K562 (cell line): ENCODE data around the gene CPSF4. TPM values are rescaled to one million over a fixed set of nuclear protein-coding genes. Genes with fewer than 3 reads are reported as not detected.

Experiments
- CHD1 ChIP-seq: fragments of 200-600 bp; sonication (generic); IDR thresholded peaks from one replicate; pipeline ENCODE4 v1.6.1; 2012; ENCODE audit warnings: mild to moderate bottlenecking, moderate library complexity, low read length, inconsistent platforms
- CSDE1 ChIP-seq, 2 experiments: fragments of 450-650 bp; IDR thresholded peaks; 2 replicates each; pipeline ENCODE4 v1.6.1; 2016; ENCODE audit warnings: mild to moderate bottlenecking in 1 of 2
- NBN ChIP-seq: fragments of 450-650 bp; IDR thresholded peaks from 2 replicates; pipeline ENCODE4 v1.6.1; 2016; ENCODE audit warnings: low read depth, mild to moderate bottlenecking
- NRF1 ChIP-seq, 2 experiments: fragments of 450-650 bp; IDR thresholded peaks in 1 of 2; conservative IDR thresholded peaks in 1 of 2; 2 replicates each; pipeline ENCODE4 v1.6.1; 2014; ENCODE audit warnings: mild to moderate bottlenecking in 2 of 2
- POLR2G ChIP-seq: fragments of 200-400 bp; formaldehyde crosslinking; IDR thresholded peaks from 2 replicates; pipeline ENCODE4 v1.6.1; 2017; ENCODE audit warnings: low read depth, mild to moderate bottlenecking, antibody characterized with exemption, low read length, moderate library complexity
- RCOR1 ChIP-seq, 2 experiments: IDR thresholded peaks; 2 replicates each; pipeline ENCODE4 v1.6.1; 2012; ENCODE audit warnings: low read depth in 2 of 2, low read length in 2 of 2, borderline replicate concordance in 1 of 2, improper control_type of control experiment in 1 of 2
- SMAD1 ChIP-seq: fragments of 150-350 bp; IDR thresholded peaks from 2 replicates; pipeline ENCODE4 v1.6.1; 2014; ENCODE audit warnings: low read length, low read depth; ENCODE audit not compliant: partially characterized antibody
- polyA plus RNA-seq, 8 experiments: library from polyadenylated mRNA; depleted of rRNA in 4 of 8; stranded (reverse) in 5 of 8; unstranded in 3 of 8; fragments of >200 nt; fragmentation: Nextera tagmentation in 2 of 8; fragmentation: Illumina TruSeq in 1 of 8; extraction: Ambion mirVana in 2 of 8; extraction: Trizol in 1 of 8; gene quantifications; 2 replicates each; pipeline versions ENCODE4 v1.2.1 to v1.2.3, GENCODE V29; 2011 to 2014; ENCODE audit warnings: inconsistent platforms in 1 of 8, missing spikeins in 1 of 8
- total RNA-seq, 7 experiments: library from RNA; depleted of rRNA in 6 of 7; stranded (reverse); fragments of >200 nt in 6 of 7; fragmentation: Illumina TruSeq in 2 of 7; extraction: Trizol in 2 of 7; gene quantifications; 2 replicates each; pipeline versions ENCODE4 v1.2.1 to v1.2.3, GENCODE V29; 2011 to 2021; ENCODE audit warnings: low replicate concordance in 1 of 7
- TF ChIP-seq, protein P1 (sequence below): fragments of 250-450 bp; sonication (Bioruptor Pico); IDR thresholded peaks from 2 replicates; pipeline ENCODE4 v1.5.1; 2021; ENCODE audit warnings: mild to moderate bottlenecking
- TF ChIP-seq, protein P2 (sequence below): sonication (generic); formaldehyde crosslinking; IDR thresholded peaks from 2 replicates; pipeline ENCODE4 v1.4.0; 2020; ENCODE audit warnings: mild to moderate bottlenecking, missing genetic modification reagents
- TF ChIP-seq, protein P3 (sequence below): sonication (generic); formaldehyde crosslinking; IDR thresholded peaks from 2 replicates; pipeline ENCODE4 v1.8.0; 2022; ENCODE audit warnings: missing genetic modification reagents, mild to moderate bottlenecking, borderline replicate concordance
- TF ChIP-seq, protein P4 (sequence below): sonication (generic); formaldehyde crosslinking; IDR thresholded peaks from 2 replicates; pipeline ENCODE4 v1.8.1; 2023; ENCODE audit warnings: mild to moderate bottlenecking, missing genetic modification reagents, moderate library complexity

Gene CPSF4
- total and polyA plus RNA-seq, 9 of the 15 experiments (the other 6 are each of a cell fraction or from before 2014, with no cell fraction given) = 16.9 to 118 (median 71.7) TPM

DNA sequence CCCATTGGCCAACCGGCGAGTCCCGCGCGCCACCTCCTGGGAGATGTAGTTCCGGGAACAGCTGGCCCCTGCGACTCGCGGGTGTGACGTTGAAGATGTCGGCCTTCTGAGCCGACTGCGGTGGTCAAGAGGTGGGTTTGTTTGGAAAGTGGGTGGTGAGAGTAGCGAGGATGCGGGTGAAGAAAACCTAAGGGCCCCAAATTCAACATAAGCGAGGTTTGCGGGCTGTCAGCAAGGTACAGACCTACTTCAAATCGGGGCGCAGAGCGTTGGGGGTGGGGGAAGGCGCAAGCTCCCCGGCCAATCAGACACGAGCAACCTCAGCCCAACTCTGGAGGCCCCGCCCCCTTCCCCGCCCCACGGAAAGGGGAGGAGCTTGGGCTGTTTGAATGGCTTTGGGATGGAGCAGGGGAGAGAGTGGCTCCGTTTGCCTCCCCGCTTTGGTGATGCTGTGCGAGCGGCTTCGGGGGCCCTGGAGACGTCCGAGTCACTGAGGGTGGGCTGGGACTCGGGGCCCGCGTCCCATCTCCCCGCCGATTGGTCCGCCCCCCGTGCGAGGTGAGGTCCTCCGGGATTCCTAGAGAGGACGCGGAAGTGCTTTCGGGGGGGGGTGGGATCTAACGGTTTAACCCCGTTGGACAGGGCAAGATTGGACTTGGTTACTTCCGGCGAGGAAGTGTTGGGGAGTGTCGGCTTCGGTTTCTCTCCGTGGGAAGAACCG is 66.0 kb downstream of the CPSF4 start, which contains the start of gene ZKSCAN5 (continued):
- TF ChIP-seq, protein P1, sequence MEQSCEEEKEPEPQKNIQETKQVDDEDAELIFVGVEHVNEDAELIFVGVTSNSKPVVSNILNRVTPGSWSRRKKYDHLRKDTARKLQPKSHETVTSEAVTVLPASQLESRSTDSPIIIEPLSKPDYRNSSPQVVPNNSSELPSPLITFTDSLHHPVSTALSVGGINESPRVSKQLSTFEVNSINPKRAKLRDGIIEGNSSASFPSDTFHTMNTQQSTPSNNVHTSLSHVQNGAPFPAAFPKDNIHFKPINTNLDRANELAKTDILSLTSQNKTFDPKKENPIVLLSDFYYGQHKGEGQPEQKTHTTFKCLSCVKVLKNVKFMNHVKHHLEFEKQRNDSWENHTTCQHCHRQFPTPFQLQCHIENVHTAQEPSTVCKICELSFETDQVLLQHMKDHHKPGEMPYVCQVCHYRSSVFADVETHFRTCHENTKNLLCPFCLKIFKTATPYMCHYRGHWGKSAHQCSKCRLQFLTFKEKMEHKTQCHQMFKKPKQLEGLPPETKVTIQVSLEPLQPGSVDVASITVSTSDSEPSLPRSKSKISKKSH (CRISPR knock-in tag) = no peak
- peak; percentile 86 for TF ChIP-seq POLR2G
- TF ChIP-seq CHD1 = no peak
- TF ChIP-seq, protein P2, sequence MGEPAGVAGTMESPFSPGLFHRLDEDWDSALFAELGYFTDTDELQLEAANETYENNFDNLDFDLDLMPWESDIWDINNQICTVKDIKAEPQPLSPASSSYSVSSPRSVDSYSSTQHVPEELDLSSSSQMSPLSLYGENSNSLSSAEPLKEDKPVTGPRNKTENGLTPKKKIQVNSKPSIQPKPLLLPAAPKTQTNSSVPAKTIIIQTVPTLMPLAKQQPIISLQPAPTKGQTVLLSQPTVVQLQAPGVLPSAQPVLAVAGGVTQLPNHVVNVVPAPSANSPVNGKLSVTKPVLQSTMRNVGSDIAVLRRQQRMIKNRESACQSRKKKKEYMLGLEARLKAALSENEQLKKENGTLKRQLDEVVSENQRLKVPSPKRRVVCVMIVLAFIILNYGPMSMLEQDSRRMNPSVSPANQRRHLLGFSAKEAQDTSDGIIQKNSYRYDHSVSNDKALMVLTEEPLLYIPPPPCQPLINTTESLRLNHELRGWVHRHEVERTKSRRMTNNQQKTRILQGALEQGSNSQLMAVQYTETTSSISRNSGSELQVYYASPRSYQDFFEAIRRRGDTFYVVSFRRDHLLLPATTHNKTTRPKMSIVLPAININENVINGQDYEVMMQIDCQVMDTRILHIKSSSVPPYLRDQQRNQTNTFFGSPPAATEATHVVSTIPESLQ = peak; percentile 20; the same call in 1 of the 2 replicates
- peak in 1 of 2 experiments; percentile 41; a peak in 2 of 4 replicates for TF ChIP-seq RCOR1 (IDR thresholded peaks at IDR 0.05; ENCODE audit: borderline replicate concordance in 1 of 2, low read depth in 2 of 2, low read length in 2 of 2)
- TF ChIP-seq, protein P3, sequence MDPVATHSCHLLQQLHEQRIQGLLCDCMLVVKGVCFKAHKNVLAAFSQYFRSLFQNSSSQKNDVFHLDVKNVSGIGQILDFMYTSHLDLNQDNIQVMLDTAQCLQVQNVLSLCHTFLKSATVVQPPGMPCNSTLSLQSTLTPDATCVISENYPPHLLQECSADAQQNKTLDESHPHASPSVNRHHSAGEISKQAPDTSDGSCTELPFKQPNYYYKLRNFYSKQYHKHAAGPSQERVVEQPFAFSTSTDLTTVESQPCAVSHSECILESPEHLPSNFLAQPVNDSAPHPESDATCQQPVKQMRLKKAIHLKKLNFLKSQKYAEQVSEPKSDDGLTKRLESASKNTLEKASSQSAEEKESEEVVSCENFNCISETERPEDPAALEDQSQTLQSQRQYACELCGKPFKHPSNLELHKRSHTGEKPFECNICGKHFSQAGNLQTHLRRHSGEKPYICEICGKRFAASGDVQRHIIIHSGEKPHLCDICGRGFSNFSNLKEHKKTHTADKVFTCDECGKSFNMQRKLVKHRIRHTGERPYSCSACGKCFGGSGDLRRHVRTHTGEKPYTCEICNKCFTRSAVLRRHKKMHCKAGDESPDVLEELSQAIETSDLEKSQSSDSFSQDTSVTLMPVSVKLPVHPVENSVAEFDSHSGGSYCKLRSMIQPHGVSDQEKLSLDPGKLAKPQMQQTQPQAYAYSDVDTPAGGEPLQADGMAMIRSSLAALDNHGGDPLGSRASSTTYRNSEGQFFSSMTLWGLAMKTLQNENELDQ = 0 out of 2 replicates have a peak, but pooled peaks have one; percentile 80
- 0 out of 2 replicates have a peak, but pooled peaks have one; percentile 85 for TF ChIP-seq NBN
- TF ChIP-seq, protein P4, sequence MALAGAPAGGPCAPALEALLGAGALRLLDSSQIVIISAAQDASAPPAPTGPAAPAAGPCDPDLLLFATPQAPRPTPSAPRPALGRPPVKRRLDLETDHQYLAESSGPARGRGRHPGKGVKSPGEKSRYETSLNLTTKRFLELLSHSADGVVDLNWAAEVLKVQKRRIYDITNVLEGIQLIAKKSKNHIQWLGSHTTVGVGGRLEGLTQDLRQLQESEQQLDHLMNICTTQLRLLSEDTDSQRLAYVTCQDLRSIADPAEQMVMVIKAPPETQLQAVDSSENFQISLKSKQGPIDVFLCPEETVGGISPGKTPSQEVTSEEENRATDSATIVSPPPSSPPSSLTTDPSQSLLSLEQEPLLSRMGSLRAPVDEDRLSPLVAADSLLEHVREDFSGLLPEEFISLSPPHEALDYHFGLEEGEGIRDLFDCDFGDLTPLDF (CRISPR knock-in tag) = peak; percentile 79
- no peak for TF ChIP-seq SMAD1
- no peak for TF ChIP-seq CSDE1 (IDR thresholded peaks at IDR 0.05)
- TF ChIP-seq NRF1 (conservative IDR thresholded peaks at IDR 0.05 in 1 of 2, IDR thresholded peaks at IDR 0.05 in 1 of 2) = peak; percentile 76 to 80
